ENCODE measurements around the gene ZNF205.

DNA sequence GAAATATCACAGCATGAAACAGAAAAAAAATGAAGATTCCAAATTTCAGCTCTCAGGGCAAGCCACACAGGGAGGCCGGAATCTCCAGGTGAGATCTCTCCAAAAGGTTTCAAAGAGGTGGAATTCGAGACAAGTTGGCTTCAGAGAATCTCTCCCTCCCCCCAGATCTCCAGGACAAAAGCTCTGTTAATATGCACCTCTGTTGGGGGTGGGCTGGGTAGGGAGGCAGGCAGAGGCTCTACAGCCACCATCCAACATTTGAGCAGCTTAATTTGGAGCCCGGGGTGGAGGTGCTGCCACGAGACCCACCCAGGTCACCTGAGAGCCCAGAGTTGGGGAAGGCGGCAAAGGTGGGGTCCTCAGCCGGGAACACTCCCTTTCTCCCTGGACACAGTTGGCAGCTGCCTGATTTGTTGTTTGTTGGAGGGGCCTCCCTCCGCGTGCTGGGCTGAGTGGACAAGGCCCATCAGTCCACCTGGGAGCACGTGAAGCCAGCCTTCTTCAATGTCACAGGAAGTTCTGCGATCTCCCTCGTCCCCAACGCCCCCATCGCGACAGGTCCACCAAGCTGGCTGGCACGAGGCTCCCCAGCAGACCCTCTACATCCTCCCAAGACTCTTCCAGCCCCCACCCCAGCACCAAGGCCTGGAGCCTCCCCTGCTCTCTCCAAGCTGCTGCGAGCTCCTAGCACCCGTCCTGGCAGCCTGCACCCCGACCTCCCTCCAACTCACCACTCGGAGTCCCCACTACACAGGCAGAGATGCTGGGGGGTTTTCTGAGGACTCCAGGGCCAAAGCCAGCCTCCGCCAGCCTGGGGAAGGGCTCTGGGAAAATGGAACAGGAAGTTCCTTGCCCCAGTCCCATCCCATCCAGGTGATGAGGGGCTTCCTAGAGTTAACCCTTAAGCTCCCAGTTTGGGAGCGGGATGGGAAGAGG, 13.7 kb upstream of the ZNF205 start, which contains the start of gene ZSCAN10:
- no peak for TF ChIP-seq ZSCAN29 (IDR thresholded peaks at IDR 0.05)
- TF ChIP-seq ZNF3 (CRISPR knock-in tag; IDR thresholded peaks at IDR 0.05): no peak
- TF ChIP-seq, protein P1, sequence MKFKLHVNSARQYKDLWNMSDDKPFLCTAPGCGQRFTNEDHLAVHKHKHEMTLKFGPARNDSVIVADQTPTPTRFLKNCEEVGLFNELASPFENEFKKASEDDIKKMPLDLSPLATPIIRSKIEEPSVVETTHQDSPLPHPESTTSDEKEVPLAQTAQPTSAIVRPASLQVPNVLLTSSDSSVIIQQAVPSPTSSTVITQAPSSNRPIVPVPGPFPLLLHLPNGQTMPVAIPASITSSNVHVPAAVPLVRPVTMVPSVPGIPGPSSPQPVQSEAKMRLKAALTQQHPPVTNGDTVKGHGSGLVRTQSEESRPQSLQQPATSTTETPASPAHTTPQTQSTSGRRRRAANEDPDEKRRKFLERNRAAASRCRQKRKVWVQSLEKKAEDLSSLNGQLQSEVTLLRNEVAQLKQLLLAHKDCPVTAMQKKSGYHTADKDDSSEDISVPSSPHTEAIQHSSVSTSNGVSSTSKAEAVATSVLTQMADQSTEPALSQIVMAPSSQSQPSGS (CRISPR knock-in tag; IDR thresholded peaks at IDR 0.05): no peak
- TF ChIP-seq CTCF (IDR thresholded peaks at IDR 0.05 in 2 of 3, conservative IDR thresholded peaks at IDR 0.05 in 1 of 3; ENCODE audit: insufficient read depth in 2 of 3, low read depth in 1 of 3, low read length in 3 of 3): no peak
- no peak for TF ChIP-seq JUNB (CRISPR knock-in tag; conservative IDR thresholded peaks at IDR 0.05)
- no peak for TF ChIP-seq FUS (optimal IDR thresholded peaks at IDR 0.05; ENCODE audit: low read depth, low read length)
- no peak for TF ChIP-seq HDAC6 (IDR thresholded peaks at IDR 0.05; ENCODE audit: low read depth, low read length)
- TF ChIP-seq KLF16 (IDR thresholded peaks at IDR 0.05): no peak
- TF ChIP-seq PML (IDR thresholded peaks at IDR 0.05; ENCODE audit: low read length): no peak
